Umbilical cord (tissue), 2 donors: Measurements from ENCODE around the gene SEC63. TPM values are rescaled to one million over a fixed set of nuclear protein-coding genes. Genes with fewer than 3 reads are reported as not detected.
A peak's percentile ranks its signal among the peaks of the same experiment; 100 is the strongest.
"Not testable (repeated sequence)": the region's sequence is repeated elsewhere in the genome, so short reads cannot be mapped to it uniquely, and the experiment has no call there.

Experiments
- DNase-seq: peaks from one replicate; pipeline ENCODE4 v3.0.0-alpha.2; 2015; ENCODE audit warnings: low spot score
- total RNA-seq: library from RNA; depleted of rRNA; stranded (reverse); fragments of >200 nt; gene quantifications from one replicate; pipeline ENCODE4 v1.2.3, GENCODE V29; 2014; ENCODE audit warnings: low replicate concordance; ENCODE audit not compliant: insufficient read depth

Gene SEC63
- total RNA-seq: 45.3 TPM

DNA sequence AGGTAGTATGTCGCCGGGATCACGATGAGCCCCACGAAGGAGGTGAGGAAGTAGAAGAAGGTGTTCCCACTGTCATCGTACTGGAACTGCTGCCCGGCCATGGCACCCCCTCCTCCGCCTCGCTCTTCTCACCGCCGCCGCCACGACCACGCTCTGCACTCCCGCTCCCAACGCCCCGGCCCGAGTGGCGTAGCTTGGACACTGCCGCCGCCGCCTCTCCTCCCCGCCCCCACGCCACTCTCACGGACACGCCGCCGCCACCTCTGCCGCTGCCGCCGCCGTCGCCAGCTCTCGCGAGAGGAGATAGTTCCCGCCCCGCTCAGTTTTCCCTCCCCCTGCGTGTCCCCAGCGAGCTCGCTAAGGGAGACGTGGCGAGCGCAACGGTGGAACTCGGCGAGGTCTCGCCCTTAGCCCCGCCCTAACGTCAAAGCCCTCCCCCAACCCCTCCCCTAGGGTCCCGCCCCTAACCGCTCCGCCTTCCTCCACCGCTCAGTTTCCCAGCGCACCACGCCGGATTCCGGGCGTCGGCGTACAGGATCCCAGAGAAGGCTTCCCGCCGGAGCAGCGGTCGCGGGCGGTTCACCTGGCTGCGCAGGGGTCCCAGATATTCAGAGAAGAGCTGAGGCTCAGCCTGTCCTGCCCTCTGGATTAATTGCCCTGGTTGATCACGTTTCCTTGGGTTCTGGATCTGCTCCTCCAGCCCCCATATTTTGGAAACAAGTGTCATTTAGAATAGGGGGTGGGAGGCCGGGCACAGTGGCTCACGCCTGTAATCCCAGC is at the start of gene SEC63:
Gene SEC63, minus strand, starts transcription at position 300 of the 780 bp plus-strand sequence. Its CDS starts 199 bp downstream, at position 101.
- peak; percentile 98 for DNase-seq

DNA sequence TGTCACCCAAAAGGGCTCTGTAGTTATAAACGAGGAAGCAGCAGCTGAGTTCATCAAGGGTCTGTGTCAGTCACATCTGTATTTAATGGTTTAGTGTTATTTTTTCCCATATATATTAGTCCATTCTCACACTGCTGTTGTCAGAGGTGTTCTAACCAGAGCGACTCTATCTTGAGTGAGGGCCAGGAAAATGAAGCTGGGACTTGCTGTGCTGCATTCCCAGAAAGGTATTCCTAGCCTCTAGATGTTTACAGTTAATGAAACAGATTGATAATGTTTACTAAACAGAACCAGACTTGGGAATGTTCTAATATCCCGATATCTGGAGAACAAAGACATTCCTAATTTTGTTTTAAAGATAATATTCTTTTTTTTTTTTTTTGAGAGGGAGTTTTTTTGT is 48.0 kb upstream of the SEC63 start:
- no peak for DNase-seq

DNA sequence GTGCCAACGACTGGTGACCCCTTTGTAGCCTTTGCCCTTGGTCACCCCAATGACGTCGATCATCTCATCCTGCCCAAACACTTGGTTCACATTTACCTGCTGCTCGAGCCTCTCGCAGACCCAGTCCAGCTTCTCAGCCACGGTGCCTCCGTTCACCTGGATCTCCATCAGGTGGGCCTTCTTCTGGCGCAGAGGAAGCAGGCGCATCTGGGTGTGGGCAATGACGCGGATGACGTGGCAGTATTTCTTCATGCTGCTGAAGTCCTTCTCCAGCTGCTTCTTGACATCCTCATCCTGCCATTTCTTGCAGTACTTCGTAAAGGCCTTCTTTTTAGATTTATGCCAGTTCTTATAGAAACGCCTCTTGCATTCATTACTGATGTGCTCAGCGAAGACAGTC is 46.9 kb upstream of the SEC63 start:
- DNase-seq: no peak

DNA sequence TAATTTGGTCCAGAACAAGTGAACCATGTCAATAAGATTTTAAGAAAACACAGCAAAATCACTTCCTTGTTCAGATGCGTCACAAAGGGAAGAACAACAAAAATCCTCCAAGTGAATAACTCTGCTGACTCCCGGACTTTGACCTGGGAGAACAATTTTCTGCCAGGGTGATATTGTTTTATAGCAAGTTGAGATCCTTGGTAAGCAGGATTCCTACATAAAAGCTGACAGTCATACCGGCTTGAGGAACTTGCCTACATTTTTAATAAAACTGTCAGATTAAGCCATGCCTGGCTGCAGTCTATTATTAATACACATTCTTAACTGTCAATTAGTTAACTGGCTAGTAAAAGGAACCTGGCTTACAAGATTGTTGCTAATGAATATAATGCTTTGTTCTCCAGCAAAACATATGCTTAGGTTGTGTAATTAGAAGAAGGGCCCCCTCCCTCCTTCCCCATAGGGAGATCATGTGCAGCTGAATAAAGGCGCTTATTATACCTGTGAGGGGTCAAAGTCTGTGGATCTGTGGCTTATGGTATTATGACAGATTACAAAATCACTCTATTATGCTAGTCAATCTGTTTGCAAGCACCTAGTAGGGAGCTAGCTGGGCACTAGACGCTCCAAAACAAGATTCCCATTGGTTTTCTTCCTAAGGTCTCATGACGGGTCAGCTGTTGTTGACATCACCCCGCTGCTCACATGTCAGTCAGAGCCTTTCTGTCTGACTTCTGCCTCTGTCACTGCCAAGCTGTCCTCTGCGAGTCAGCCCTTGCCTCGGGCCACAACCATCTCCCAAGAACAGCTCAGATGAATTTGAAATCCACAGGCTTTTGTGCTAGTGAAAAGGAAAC is 44.6 kb upstream of the SEC63 start:
- no peak for DNase-seq

- no peak for DNase-seq
Observed at GRCh38 chr6:108001696-108002231, 43.8 kb upstream of the SEC63 start.

- DNase-seq: not testable (repeated sequence)
Observed at GRCh38 chr6:108000259-108000658, 42.3 kb upstream of the SEC63 start.

DNA sequence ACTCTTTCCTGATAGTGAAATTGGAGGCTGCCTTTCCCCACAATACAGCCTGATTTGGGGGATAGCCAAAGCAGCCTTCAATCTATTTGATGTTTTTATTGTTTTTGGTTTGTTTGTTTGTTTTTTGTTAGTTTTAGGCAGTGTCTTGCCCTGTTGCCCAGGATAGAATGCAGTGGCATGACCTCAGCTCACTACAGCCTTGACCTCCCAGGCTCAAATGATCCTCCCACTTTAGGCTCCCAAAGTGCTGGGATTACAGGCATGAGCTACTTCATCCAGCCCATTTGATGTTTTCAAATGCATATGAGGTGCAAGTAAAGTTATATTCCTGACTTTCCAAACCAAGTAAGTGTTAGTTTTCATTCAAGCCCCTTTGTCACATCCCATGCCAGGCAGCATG is 41.3 kb upstream of the SEC63 start:
- no peak for DNase-seq

- no peak for DNase-seq
Observed at GRCh38 chr6:107991772-107992550, 34.0 kb upstream of the SEC63 start.

DNA sequence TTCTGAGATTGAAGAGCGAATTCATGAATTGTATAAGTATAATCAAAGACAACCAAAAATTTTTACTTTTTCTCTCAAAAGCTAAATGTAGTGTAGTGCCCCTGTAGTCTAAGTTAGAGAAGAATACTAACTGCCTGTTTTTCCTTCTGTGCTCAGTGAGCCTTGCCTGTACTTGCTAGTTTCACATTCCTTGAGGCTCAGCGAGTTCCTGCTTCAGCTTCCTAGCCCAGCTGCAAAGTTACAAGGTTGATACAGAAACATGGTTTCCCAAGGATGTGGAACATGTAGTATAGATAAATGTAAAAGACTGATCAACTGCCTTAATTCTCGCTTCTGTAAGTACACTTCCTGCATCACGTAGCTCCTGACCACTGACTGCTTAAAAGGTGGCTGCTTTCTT is 33.1 kb upstream of the SEC63 start:
- peak; percentile 23 for DNase-seq

GRCh38 chr6:107990587-107990986 is 32.6 kb upstream of the SEC63 start:
- not testable (repeated sequence) for DNase-seq

DNA sequence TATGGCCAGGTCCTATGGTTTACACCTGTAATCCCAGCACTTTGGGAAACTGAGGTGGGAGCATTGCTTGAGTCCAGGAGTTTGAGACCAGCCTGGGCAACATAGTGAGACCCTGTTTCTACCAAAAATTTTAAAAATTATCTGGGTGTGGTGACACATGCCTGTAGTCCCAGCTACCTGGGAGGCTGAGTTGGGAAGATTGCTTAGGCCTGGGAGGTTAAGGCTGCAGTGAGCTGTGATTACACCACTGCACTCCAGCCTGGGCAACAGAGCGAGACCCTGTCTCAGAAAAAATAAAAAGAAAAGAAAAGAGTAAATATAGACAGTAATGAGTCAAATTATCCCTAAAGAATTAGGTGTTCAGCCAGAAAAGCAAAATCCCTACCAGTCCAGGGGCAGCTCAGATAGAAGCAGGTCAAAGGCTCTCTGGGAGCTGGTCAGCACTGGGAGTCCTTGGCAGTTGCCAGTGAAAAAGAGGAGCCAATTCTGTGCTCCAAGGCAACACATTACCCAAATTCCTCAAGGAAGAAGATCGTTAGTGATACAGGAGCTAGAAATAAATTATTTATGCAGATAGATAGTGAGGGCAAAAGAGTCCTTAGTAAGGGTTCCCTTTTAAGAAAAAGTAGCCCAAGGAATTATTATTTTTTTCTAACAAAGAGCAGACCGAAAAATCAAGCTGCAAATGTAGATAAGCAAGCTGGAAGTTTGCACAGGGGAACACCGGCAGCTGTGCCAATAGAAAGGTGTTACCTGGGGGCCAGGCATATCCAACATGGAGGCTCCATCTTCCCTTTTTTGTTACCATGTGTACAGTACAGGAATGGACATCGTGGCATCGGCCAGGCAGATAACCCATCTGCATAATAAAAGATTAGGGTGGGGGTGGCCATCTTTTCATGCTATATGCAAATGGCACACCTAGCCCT is 31.4 kb upstream of the SEC63 start:
- no peak for DNase-seq

GRCh38 chr6:107988570-107988969 is 30.6 kb upstream of the SEC63 start:
- no peak for DNase-seq

DNA sequence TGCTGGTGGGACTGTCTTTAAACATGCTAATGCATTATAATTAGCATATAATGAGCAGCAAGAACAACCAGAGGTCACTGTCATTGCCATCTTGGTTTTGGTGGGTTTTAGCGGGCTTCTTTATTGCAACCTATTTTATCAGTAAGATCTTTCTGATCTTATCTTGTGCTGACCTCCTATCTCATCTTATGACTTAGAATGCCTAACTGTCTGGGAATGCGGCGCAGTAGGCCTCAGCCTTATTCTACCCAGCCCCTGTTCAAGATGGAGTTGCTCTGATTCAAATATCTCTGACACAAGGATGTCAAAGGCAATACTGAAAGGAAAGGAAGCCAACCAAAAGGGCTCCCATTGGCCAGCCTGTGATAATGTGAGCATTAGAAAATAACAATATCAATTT is 29.8 kb upstream of the SEC63 start:
- DNase-seq: no peak

GRCh38 chr6:107985701-107986100 is 27.7 kb upstream of the SEC63 start:
- no peak for DNase-seq

GRCh38 chr6:107983811-107984210 is 25.8 kb upstream of the SEC63 start:
- no peak for DNase-seq

DNA sequence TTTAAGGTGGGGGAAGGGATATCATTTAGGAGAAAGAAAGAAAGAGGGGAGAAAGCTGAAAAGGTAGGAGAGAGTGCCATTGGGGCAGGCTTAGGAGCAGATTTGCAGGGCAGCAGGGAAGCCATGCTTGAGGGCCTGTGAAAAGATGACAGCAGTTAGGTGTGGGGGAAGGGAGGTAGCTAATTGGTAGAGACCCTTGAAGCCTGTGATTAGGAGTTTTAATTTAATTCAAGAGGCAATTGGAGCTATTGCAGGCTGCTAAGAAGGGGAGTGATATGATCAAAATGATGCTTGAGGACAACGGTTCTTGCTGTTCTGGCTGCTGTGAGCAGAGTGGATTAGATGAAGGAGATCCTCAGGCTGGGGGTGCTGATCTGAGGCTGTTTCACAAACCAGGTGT is 24.5 kb upstream of the SEC63 start:
- DNase-seq: no peak

GRCh38 chr6:107981695-107982094 is 23.7 kb upstream of the SEC63 start:
- no peak for DNase-seq

GRCh38 chr6:107977283-107977682 is 19.3 kb upstream of the SEC63 start:
- DNase-seq: peak; percentile 60

DNA sequence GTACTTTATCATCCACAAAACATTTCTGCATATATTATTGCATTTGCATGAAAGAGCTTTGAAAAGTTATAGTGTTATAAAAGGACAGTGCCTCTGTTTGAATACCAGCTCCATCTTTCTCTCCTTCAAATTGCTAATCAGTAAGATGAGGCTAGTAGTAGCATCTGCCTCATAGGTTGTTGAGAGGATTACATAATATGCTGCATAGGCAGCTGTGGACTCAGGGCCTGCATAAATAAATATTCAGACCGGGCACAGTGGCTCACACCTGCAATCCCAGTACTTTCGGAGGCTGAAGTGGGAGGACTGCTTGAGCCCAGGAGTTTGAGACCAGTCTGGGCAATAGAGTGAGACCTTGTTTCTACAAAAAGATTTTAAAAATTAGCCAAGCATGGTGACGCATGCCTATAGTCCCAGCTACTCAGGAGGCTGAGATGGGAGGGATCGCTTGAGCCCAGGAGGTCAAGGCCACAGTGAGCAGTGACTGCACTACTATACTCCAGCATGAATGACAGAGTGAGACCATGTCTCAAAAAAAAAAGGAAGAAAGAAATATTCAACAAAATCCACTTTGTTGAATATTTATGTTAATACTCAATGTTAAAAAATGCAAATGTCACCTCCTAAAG is 18.3 kb upstream of the SEC63 start:
- DNase-seq: no peak

- no peak for DNase-seq
Observed at GRCh38 chr6:107973594-107973993, 15.6 kb upstream of the SEC63 start.
